ENCODE data around the gene LMO3. TPM values are rescaled to one million over a fixed set of nuclear protein-coding genes. Genes with fewer than 3 reads are reported as not detected.

The LMO3 gene
- total RNA-seq, 1 experiment from 2014 or later = not detected

DNA sequence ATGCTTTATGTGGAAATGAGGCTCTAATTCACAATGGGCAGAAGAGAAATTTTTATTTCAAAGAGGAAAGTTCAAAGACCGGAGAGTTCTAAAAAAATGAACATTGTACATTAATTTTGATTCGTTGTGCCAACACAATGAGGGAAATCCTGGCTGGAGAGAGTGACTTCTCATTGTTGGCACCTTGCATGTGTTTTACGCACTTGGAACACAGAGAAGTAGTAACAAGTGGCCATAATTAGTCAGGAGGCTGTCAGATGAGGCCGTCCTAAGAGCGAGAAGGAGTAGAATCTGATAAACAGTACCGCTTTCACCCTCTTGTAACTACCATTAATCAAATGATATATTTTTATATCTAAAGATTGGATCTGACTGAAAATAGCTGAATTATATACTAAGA, 6.9 kb downstream of the LMO3 start:
- POLR2A ChIA-PET = no interaction called here

DNA sequence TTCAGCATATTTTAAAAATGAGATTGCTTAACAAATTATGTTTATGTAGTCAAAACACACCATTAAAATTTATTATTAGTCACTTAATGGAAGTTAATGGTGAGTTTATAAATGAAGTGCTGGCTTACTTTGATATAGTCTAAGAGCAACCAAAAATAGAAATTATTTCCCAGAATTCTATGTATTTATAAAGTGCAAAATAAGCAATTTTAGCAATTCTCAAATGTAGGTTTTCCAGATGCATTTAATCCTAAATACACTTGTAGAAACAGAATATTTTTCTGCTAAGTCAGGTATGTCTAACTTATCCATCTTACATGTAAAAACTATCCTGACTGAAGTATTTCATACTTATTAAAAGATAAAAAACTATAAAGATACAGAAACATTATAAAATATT, 11.2 kb downstream of the LMO3 start:
- TF ChIP-seq, protein P1, sequence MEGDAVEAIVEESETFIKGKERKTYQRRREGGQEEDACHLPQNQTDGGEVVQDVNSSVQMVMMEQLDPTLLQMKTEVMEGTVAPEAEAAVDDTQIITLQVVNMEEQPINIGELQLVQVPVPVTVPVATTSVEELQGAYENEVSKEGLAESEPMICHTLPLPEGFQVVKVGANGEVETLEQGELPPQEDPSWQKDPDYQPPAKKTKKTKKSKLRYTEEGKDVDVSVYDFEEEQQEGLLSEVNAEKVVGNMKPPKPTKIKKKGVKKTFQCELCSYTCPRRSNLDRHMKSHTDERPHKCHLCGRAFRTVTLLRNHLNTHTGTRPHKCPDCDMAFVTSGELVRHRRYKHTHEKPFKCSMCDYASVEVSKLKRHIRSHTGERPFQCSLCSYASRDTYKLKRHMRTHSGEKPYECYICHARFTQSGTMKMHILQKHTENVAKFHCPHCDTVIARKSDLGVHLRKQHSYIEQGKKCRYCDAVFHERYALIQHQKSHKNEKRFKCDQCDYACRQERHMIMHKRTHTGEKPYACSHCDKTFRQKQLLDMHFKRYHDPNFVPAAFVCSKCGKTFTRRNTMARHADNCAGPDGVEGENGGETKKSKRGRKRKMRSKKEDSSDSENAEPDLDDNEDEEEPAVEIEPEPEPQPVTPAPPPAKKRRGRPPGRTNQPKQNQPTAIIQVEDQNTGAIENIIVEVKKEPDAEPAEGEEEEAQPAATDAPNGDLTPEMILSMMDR (IDR thresholded peaks at IDR 0.05; ENCODE audit: unreplicated experiment) = no peak
- CTCF ChIA-PET = no interaction called here
- no peaks in the 10 kb centered on the region for H3K36me3 Mint-ChIP-seq (ENCODE audit: insufficient read depth, unreplicated experiment)
- no peaks in the 10 kb centered on the region for H3K4me1 Mint-ChIP-seq (ENCODE audit: insufficient read depth, unreplicated experiment)
- POLR2A ChIA-PET = no interaction called here
- H3K4me3 Mint-ChIP-seq (ENCODE audit: unreplicated experiment) = no peak overlapping the region
- H3K27ac Mint-ChIP-seq (ENCODE audit: low read depth, unreplicated experiment) = no peak overlapping the region
- no TSS peak for BruUV-seq (replicated peaks)
- no peak for DNase-seq (ENCODE audit: unreplicated experiment)
- H3K9me3 Mint-ChIP-seq (ENCODE audit: unreplicated experiment) = no peaks in the 10 kb centered on the region
- no peaks in the 10 kb centered on the region for H3K27me3 Mint-ChIP-seq (ENCODE audit: insufficient read depth, unreplicated experiment)
- intact Hi-C loops (cut with micrococcal nuclease) = no loop called here

More for the DNA sequence above, 6.9 kb downstream of the LMO3 start:
- Mint-ChIP-seq H3K27ac (ENCODE audit: low read depth, unreplicated experiment) (no peak overlapping the region), H3K9me3 (ENCODE audit: unreplicated experiment) (no peaks in the 10 kb centered on the region), H3K4me1 (ENCODE audit: insufficient read depth, unreplicated experiment) (no peaks in the 10 kb centered on the region), H3K36me3 (ENCODE audit: insufficient read depth, unreplicated experiment) (no peaks in the 10 kb centered on the region), H3K27me3 (ENCODE audit: insufficient read depth, unreplicated experiment) (no peaks in the 10 kb centered on the region), H3K4me3 (ENCODE audit: unreplicated experiment) (no peak overlapping the region)
- CTCF ChIA-PET = no interaction called here
- TF ChIP-seq, protein P1 (IDR thresholded peaks at IDR 0.05; ENCODE audit: unreplicated experiment) = no peak
- no TSS peak for BruUV-seq (replicated peaks)
- DNase-seq (ENCODE audit: unreplicated experiment) = no peak
- intact Hi-C loops (cut with micrococcal nuclease) = no loop called here

DNA sequence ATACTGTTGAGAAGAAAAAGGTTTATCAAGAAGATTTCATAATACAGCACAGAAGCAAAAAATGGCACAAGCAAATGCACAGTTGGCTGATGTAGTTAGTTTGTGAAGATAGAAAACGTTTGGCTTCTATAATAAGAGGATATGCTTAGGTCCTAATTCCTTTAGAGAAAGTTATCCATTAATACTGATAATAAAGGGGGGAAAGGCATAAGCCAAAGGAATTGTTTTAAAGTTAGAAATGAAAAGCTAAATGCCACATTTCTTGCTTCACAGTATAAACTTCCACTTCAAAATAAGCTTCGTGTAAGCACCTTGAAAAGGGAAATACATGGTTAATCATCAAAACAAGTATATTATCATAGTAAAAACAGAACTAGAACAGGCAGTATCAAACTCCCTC, 12.4 kb downstream of the LMO3 start:
- no peak overlapping the region for H3K27ac Mint-ChIP-seq (ENCODE audit: low read depth, unreplicated experiment)
- TF ChIP-seq, protein P1 (IDR thresholded peaks at IDR 0.05; ENCODE audit: unreplicated experiment) = no peak
- BruUV-seq (replicated peaks) = no TSS peak

DNA sequence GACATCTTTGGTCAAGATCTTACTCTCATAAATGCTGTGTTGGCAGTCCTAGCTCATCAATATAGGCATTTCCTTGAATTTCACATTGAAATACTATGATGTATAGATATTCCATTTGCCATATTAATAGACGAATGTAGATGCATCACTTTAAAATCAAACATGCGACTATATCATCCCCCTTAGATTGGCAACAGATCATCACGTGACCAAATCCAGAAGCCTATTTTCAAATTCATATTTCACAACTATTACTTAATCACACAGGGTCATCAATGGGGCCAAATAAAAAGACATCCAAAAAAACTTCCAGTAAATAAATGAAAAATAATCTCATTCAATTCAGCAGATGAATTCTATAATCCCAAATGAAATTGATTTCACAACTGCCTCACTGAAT, 15.3 kb downstream of the LMO3 start:
- no TSS peak for BruUV-seq (replicated peaks)
- Mint-ChIP-seq H3K4me3 (ENCODE audit: unreplicated experiment) (no peak overlapping the region), H3K36me3 (ENCODE audit: insufficient read depth, unreplicated experiment) (no peaks in the 10 kb centered on the region)

More for the DNA sequence above, 12.4 kb downstream of the LMO3 start:
- Mint-ChIP-seq H3K4me1 (ENCODE audit: insufficient read depth, unreplicated experiment) (no peaks in the 10 kb centered on the region), H3K36me3 (ENCODE audit: insufficient read depth, unreplicated experiment) (no peaks in the 10 kb centered on the region), H3K4me3 (ENCODE audit: unreplicated experiment) (no peak overlapping the region), H3K27me3 (ENCODE audit: insufficient read depth, unreplicated experiment) (no peaks in the 10 kb centered on the region), H3K9me3 (ENCODE audit: unreplicated experiment) (no peaks in the 10 kb centered on the region)
- no peak for DNase-seq (ENCODE audit: unreplicated experiment)
- POLR2A ChIA-PET = interaction anchor here (0.6 kb wide), 1 partner anchor 20 kb away, joined by 3 read pairs; no protein-coding TSS in a partner anchor
- CTCF ChIA-PET = interaction anchor here (0.7 to 2.4 kb wide), 2 partner anchors 79 to 207 kb away, joined by 5 to 7 read pairs; no protein-coding TSS in a partner anchor
- intact Hi-C loops (cut with micrococcal nuclease) = no loop called here

More for the DNA sequence above, 15.3 kb downstream of the LMO3 start:
- H3K27me3 Mint-ChIP-seq (ENCODE audit: insufficient read depth, unreplicated experiment) = no peaks in the 10 kb centered on the region
- TF ChIP-seq, protein P1 (IDR thresholded peaks at IDR 0.05; ENCODE audit: unreplicated experiment) = no peak
- no peak overlapping the region for H3K27ac Mint-ChIP-seq (ENCODE audit: low read depth, unreplicated experiment)
- no peaks in the 10 kb centered on the region for H3K9me3 Mint-ChIP-seq (ENCODE audit: unreplicated experiment)
- ChIA-PET POLR2A (interaction anchor here (0.7 kb wide), 1 partner anchor 865 kb away, joined by 3 read pairs; no protein-coding TSS in a partner anchor), CTCF (no interaction called here)
- no peaks in the 10 kb centered on the region for H3K4me1 Mint-ChIP-seq (ENCODE audit: insufficient read depth, unreplicated experiment)
- DNase-seq (ENCODE audit: unreplicated experiment) = no peak
- intact Hi-C loops (cut with micrococcal nuclease) = no loop called here
